Activated naive CD4-positive, alpha-beta T cell treated with anti-CD3 and anti-CD28 coated beads, Interleukin-2, amount 10 ng/mL, durations not matched to agents 5 hours and 36 hours (primary cell): ENCODE data around the gene SLC27A3. TPM values are rescaled to one million over a fixed set of nuclear protein-coding genes. Genes with fewer than 3 reads are reported as not detected.

Experiments
- total RNA-seq, 2 experiments: library from RNA; stranded (reverse); gene quantifications; one replicate each; pipeline ENCODE4 v1.2.3, GENCODE V29; 2021

Gene SLC27A3, protein sequence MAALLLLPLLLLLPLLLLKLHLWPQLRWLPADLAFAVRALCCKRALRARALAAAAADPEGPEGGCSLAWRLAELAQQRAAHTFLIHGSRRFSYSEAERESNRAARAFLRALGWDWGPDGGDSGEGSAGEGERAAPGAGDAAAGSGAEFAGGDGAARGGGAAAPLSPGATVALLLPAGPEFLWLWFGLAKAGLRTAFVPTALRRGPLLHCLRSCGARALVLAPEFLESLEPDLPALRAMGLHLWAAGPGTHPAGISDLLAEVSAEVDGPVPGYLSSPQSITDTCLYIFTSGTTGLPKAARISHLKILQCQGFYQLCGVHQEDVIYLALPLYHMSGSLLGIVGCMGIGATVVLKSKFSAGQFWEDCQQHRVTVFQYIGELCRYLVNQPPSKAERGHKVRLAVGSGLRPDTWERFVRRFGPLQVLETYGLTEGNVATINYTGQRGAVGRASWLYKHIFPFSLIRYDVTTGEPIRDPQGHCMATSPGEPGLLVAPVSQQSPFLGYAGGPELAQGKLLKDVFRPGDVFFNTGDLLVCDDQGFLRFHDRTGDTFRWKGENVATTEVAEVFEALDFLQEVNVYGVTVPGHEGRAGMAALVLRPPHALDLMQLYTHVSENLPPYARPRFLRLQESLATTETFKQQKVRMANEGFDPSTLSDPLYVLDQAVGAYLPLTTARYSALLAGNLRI
- 10 to 100 TPM; 24.1 to 24.3 TPM for total RNA-seq

GRCh38 chr1:153774780-153775457, at the start of gene SLC27A3:
Gene SLC27A3 (plus strand): TSS chr1:153775407. CDS start chr1:153775498, 91 bp downstream.

GRCh38 chr1:153727463-153728304, 47.5 kb upstream of the SLC27A3 start, which contains the start of gene INTS3:
Gene INTS3 (plus strand): TSS chr1:153728050. CDS start chr1:153728635, 585 bp downstream.

Other genes starting within 250 kb of the SLC27A3 start
- 100 to 1,000 TPM; 451 to 469 TPM for gene S100A6, start 239.4 kb upstream of the SLC27A3 start, total RNA-seq
- 1 to 10 TPM; 3.8 to 4.6 TPM for gene S100A5, start 234.5 kb upstream of the SLC27A3 start, total RNA-seq
- 100 to 1,000 TPM; 603 to 650 TPM for gene S100A4, start 229.6 kb upstream of the SLC27A3 start, total RNA-seq
- gene S100A3, start 226.1 kb upstream of the SLC27A3 start, total RNA-seq = not detected
- gene S100A2, start 209.6 kb upstream of the SLC27A3 start, total RNA-seq = under 1 TPM; 0.33 to 0.60 TPM
- not detected for gene S100A16, start 162.3 kb upstream of the SLC27A3 start, total RNA-seq
- gene S100A14, start 159.1 kb upstream of the SLC27A3 start, total RNA-seq = not detected
- gene S100A13, start 147.9 kb upstream of the SLC27A3 start, total RNA-seq = 1 to 10 TPM; 4.3 to 4.7 TPM
- gene S100A1, start 147.0 kb upstream of the SLC27A3 start, total RNA-seq = not detected
- gene CHTOP, start 141.3 kb upstream of the SLC27A3 start, total RNA-seq = 10 to 100 TPM; 95.1 to 96.0 TPM
- gene SNAPIN, start 116.7 kb upstream of the SLC27A3 start, total RNA-seq = 10 to 100 TPM; 37.0 to 40.7 TPM
- 100 to 1,000 TPM; 151 to 159 TPM for gene ILF2, start 104.4 kb upstream of the SLC27A3 start, total RNA-seq
- not detected for gene NPR1, start 96.7 kb upstream of the SLC27A3 start, total RNA-seq
- 10 to 100 TPM; 59.8 to 60.1 TPM for gene INTS3, start 47.4 kb upstream of the SLC27A3 start, total RNA-seq
- 10 to 100 TPM; 77.9 to 81.5 TPM for gene GATAD2B, start 147.6 kb downstream of the SLC27A3 start, total RNA-seq
- gene DENND4B, start 171.3 kb downstream of the SLC27A3 start, total RNA-seq = 100 to 1,000 TPM; 164 to 167 TPM
- 10 to 100 TPM; 82.9 to 99.8 TPM for gene CRTC2, start 183.2 kb downstream of the SLC27A3 start, total RNA-seq
- 10 to 100 TPM; 27.7 to 29.7 TPM for gene SLC39A1, start 188.1 kb downstream of the SLC27A3 start, total RNA-seq
- 1 to 10 TPM; 6.0 to 7.9 TPM for gene CREB3L4, start 192.5 kb downstream of the SLC27A3 start, total RNA-seq
- gene JTB, start 202.3 kb downstream of the SLC27A3 start, total RNA-seq = 100 to 1,000 TPM; 106 to 107 TPM
- gene RAB13, start 210.9 kb downstream of the SLC27A3 start, total RNA-seq = 1 to 10 TPM; 1.3 TPM
- gene RPS27, start 215.4 kb downstream of the SLC27A3 start, total RNA-seq = 1,000 to 10,000 TPM; 3,937 to 4,301 TPM